Fibroblast of villous mesenchyme (primary cell): Measurements from ENCODE around the gene ACSM2B. TPM values are rescaled to one million over a fixed set of nuclear protein-coding genes. Genes with fewer than 3 reads are reported as not detected.

Experiments
- DNase-seq: peaks from one replicate; pipeline ENCODE4 v3.0.0-alpha.2; 2010; ENCODE audit warnings: low read depth
- H3K4me3 ChIP-seq: 2 replicates; pipeline ENCODE4 v1.5.1; 2011; ENCODE audit warnings: low read depth, mild to moderate bottlenecking, low read length
- CTCF ChIP-seq: IDR thresholded peaks from 2 replicates; pipeline ENCODE4 v1.5.1; 2012; ENCODE audit warnings: low read depth, mild to moderate bottlenecking, low read length; ENCODE audit not compliant: insufficient read depth
- total RNA-seq: library from RNA; depleted of rRNA; stranded (reverse); fragments of >200 nt; gene quantifications from 2 replicates; pipeline ENCODE4 v1.2.3, GENCODE V29; 2012

The ACSM2B gene
- total RNA-seq, 1 donor: not detected

GRCh38 chr16:20617271-20617670 lies 41.1 kb upstream of the ACSM2B start:
- DNase-seq: no peak
- H3K4me3 ChIP-seq: no peak overlapping the region
- TF ChIP-seq CTCF: no peak

- TF ChIP-seq CTCF: no peak
- no peak for DNase-seq
- no peak overlapping the region for H3K4me3 ChIP-seq
Observed at GRCh38 chr16:20614186-20615141, 38.3 kb upstream of the ACSM2B start.

GRCh38 chr16:20613481-20614185 lies 37.5 kb upstream of the ACSM2B start:
- no peak overlapping the region for H3K4me3 ChIP-seq
- DNase-seq: no peak
- no peak for TF ChIP-seq CTCF

GRCh38 chr16:20612551-20613480 lies 36.6 kb upstream of the ACSM2B start:
- TF ChIP-seq CTCF: no peak
- no peak overlapping the region for H3K4me3 ChIP-seq
- no peak for DNase-seq

- no peak for TF ChIP-seq CTCF
Observed at GRCh38 chr16:20611975-20612481, 35.9 kb upstream of the ACSM2B start.

GRCh38 chr16:20611350-20611902 lies 35.3 kb upstream of the ACSM2B start:
- no peak overlapping the region for H3K4me3 ChIP-seq
- DNase-seq: no peak
- TF ChIP-seq CTCF: no peak

More at GRCh38 chr16:20611975-20612481, 35.9 kb upstream of the ACSM2B start:
- no peak for DNase-seq
- H3K4me3 ChIP-seq: no peak overlapping the region
